ENCODE data around the gene GNAQ. TPM values are rescaled to one million over a fixed set of nuclear protein-coding genes. Genes with fewer than 3 reads are reported as not detected.

GNAQ gene
- total RNA-seq, 6 experiments from 2014 or later, result 41.6 to 45.8 (median 44.3) TPM

- Mint-ChIP-seq H3K36me3 (ENCODE audit: low read depth) (0 out of 2 replicates have a peak, but pooled peaks cover 6% of the 10 kb centered on the region), H3K4me1 (ENCODE audit: low read depth) (peaks cover 42% of the 10 kb centered on the region), H3K9me3 (no peaks in the 10 kb centered on the region), H3K27me3 (ENCODE audit: insufficient read depth) (no peaks in the 10 kb centered on the region), H3K27ac (0 out of 2 replicates have a peak overlapping the region, but pooled peaks have one; percentile 1), H3K4me3 (no peak overlapping the region)
- DNase-seq, result no peak
- no peak for TF ChIP-seq CTCF (IDR thresholded peaks at IDR 0.05)
These were observed 14.4 kb downstream of the GNAQ start for GRCh38 chr9:78017190-78017693.

GRCh38 chr9:78015241-78015640 is 16.4 kb downstream of the GNAQ start:
- Mint-ChIP-seq H3K4me3 (no peak overlapping the region), H3K9me3 (no peaks in the 10 kb centered on the region), H3K27ac (no peak overlapping the region), H3K36me3 (ENCODE audit: low read depth) (0 out of 2 replicates have a peak, but pooled peaks cover 3% of the 10 kb centered on the region), H3K4me1 (ENCODE audit: low read depth) (peaks cover 50% of the 10 kb centered on the region), H3K27me3 (ENCODE audit: insufficient read depth) (no peaks in the 10 kb centered on the region)
- DNase-seq, result no peak
- TF ChIP-seq CTCF (IDR thresholded peaks at IDR 0.05), result no peak

GRCh38 chr9:78014776-78015175 is 16.8 kb downstream of the GNAQ start:
- no peak for TF ChIP-seq CTCF (IDR thresholded peaks at IDR 0.05)
- no peaks in the 10 kb centered on the region for H3K27me3 Mint-ChIP-seq (ENCODE audit: insufficient read depth)
- peaks cover 55% of the 10 kb centered on the region for H3K4me1 Mint-ChIP-seq (ENCODE audit: low read depth)
- H3K36me3 Mint-ChIP-seq (ENCODE audit: low read depth), result 0 out of 2 replicates have a peak, but pooled peaks cover 3% of the 10 kb centered on the region
- DNase-seq, result no peak
- no peak overlapping the region for H3K27ac Mint-ChIP-seq
- H3K4me3 Mint-ChIP-seq, result no peak overlapping the region
- no peaks in the 10 kb centered on the region for H3K9me3 Mint-ChIP-seq

GRCh38 chr9:78013934-78014333 is 17.7 kb downstream of the GNAQ start:
- no peak for DNase-seq
- peaks cover 60% of the 10 kb centered on the region for H3K4me1 Mint-ChIP-seq (ENCODE audit: low read depth)
- 0 out of 2 replicates have a peak, but pooled peaks cover 6% of the 10 kb centered on the region for H3K36me3 Mint-ChIP-seq (ENCODE audit: low read depth)
- H3K4me3 Mint-ChIP-seq, result peak overlapping the region; percentile 41; the same call in 1 of the 2 replicates
- peak overlapping the region; percentile 38 for H3K27ac Mint-ChIP-seq
- no peaks in the 10 kb centered on the region for H3K27me3 Mint-ChIP-seq (ENCODE audit: insufficient read depth)
- H3K9me3 Mint-ChIP-seq, result no peaks in the 10 kb centered on the region
- TF ChIP-seq CTCF (IDR thresholded peaks at IDR 0.05), result no peak

- Mint-ChIP-seq H3K4me1 (ENCODE audit: low read depth) (peaks cover 57% of the 10 kb centered on the region), H3K27ac (no peak overlapping the region), H3K27me3 (ENCODE audit: insufficient read depth) (no peaks in the 10 kb centered on the region), H3K9me3 (no peaks in the 10 kb centered on the region), H3K36me3 (ENCODE audit: low read depth) (0 out of 2 replicates have a peak, but pooled peaks cover 6% of the 10 kb centered on the region), H3K4me3 (no peak overlapping the region)
- no peak for TF ChIP-seq CTCF (IDR thresholded peaks at IDR 0.05)
- no peak for DNase-seq
These were observed 20.6 kb downstream of the GNAQ start for GRCh38 chr9:78011049-78011448.

Measured in HFFc6 (cell line).